Activated T-helper 17 cell treated with anti-CD3 and anti-CD28 coated beads, Interleukin-2, amount 50 U/mL, for 72 hours (primary cell): Measurements from ENCODE around the gene ADAT3. TPM values are rescaled to one million over a fixed set of nuclear protein-coding genes. Genes with fewer than 3 reads are reported as not detected.

ENCODE experiments used
- ATAC-seq: fragments of 150-1000 bp; cut with Tn5 transposase; replicated peaks from 2 replicates; pipeline ENCODE4 v1.10.0; 2021; ENCODE audit warnings: mild to moderate bottlenecking, moderate library complexity
- H3K27ac Mint-ChIP-seq: one replicate; pipeline ENCODE4 v1.8.0; 2022; ENCODE audit warnings: mixed read lengths
- H3K27me3 Mint-ChIP-seq: one replicate; pipeline ENCODE4 v1.8.0; 2022; ENCODE audit warnings: mixed read lengths
- H3K36me3 Mint-ChIP-seq: one replicate; pipeline ENCODE4 v1.8.0; 2022; ENCODE audit warnings: low read depth, mild to moderate bottlenecking, mixed read lengths
- H3K4me1 Mint-ChIP-seq: one replicate; pipeline ENCODE4 v1.8.0; 2022; ENCODE audit warnings: mixed read lengths
- H3K4me3 Mint-ChIP-seq: one replicate; pipeline ENCODE4 v1.8.0; 2022; ENCODE audit warnings: mild to moderate bottlenecking, mixed read lengths
- H3K9me3 Mint-ChIP-seq: one replicate; pipeline ENCODE4 v1.8.0; 2022; ENCODE audit warnings: mixed read lengths
- total RNA-seq, 2 donors: library from RNA; stranded (reverse); gene quantifications; one replicate each; pipeline ENCODE4 v1.2.3, GENCODE V29; 2022

Gene ADAT3
- total RNA-seq, 2 donors from 2014 or later, result 11.6 to 12.2 TPM

DNA sequence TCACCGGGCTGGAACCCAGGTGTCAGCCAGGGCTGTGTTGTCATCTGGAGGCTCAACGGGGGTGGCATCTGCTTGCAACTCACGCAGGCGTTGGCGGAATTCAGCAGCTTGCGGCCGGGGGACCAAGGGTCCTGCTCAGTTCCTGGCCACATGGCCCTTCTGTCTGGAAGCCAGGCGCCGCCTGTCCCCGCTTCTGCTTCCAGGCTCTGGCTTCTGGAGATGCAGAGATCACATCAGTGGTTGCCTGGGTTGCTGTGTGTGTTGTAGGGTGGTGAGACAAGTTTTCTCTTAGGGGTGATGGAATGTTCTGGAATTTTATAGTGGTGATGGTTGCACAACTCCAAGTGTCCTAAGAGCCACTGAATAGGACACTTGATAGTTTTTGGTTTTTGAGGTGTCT is 5.0 kb downstream of the ADAT3 start:
- H3K27me3 Mint-ChIP-seq, result no peaks in the 10 kb centered on the region
- H3K4me1 Mint-ChIP-seq, result no peaks in the 10 kb centered on the region
- ATAC-seq, result no peak
- peaks cover 15% of the 10 kb centered on the region for H3K36me3 Mint-ChIP-seq
- H3K9me3 Mint-ChIP-seq, result no peaks in the 10 kb centered on the region
- no peak overlapping the region for H3K4me3 Mint-ChIP-seq
- H3K27ac Mint-ChIP-seq, result no peak overlapping the region

DNA sequence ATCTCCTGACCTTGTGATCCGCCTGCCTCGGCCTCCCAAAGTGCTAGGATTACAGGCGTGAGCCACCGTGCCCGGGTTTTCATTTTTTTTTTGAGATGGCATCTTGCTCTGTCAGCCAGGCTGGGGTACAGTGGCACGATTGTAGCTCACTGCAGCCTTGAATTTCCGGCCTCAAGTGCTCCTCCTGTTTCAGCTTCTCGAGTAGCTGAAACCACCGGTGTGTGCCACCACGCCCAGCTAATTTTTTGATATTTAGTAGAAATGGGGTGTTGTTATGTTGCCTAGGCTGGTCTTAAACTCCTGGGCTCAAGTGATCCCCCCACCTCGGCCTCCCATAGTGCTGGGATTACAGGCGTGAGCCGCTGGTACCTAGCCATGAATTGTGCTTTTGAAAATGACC is 5.9 kb downstream of the ADAT3 start:
- Mint-ChIP-seq H3K36me3 (peaks cover 6% of the 10 kb centered on the region), H3K9me3 (no peaks in the 10 kb centered on the region), H3K27me3 (no peaks in the 10 kb centered on the region), H3K4me1 (no peaks in the 10 kb centered on the region), H3K27ac (no peak overlapping the region), H3K4me3 (no peak overlapping the region)
- ATAC-seq, result no peak

DNA sequence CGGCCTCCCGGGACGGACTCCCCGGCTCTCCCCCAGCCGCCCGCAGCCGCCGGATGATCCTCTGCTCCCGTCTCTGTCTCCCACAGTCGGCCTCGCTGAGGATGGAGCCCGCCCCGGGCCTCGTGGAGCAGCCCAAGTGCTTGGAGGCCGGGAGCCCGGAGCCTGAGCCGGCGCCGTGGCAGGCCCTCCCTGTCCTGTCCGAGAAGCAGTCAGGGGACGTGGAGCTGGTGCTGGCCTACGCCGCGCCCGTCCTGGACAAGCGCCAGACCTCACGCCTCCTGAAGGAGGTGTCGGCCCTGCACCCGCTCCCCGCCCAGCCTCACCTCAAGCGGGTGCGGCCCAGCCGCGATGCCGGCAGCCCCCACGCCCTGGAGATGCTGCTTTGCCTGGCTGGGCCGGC is 6.8 kb downstream of the ADAT3 start:
- H3K36me3 Mint-ChIP-seq, result peaks cover 6% of the 10 kb centered on the region
- H3K9me3 Mint-ChIP-seq, result no peaks in the 10 kb centered on the region
- ATAC-seq, result no peak
- H3K4me3 Mint-ChIP-seq, result no peak overlapping the region
- H3K4me1 Mint-ChIP-seq, result no peaks in the 10 kb centered on the region
- no peak overlapping the region for H3K27ac Mint-ChIP-seq
- H3K27me3 Mint-ChIP-seq, result no peaks in the 10 kb centered on the region

DNA sequence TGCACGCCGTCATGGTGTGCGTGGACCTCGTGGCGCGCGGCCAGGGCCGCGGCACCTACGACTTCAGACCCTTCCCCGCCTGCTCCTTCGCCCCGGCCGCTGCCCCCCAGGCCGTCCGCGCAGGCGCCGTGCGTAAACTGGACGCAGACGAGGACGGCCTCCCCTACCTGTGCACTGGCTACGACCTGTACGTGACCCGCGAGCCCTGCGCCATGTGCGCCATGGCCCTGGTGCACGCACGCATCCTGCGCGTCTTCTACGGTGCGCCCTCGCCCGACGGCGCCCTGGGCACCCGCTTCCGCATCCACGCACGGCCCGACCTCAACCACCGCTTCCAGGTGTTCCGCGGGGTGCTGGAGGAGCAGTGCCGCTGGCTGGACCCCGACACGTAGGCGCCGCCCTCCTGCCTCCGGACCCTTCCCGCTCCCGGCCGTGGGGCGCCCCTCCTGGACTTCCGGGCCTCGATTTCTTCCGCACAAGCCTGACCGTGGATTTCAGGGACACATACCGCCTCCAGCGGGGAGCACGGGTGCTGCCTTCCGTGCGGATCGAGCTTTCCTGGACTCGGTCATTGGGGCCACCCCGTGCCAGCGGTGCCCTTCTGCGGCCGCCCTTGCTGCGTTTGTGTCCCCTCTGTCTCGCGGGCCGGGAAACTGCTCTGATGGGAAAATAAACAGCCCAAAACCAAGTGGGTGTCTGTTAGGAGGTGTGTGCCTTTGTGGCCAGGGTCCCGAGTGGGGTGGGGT is 7.7 kb downstream of the ADAT3 start:
- Mint-ChIP-seq H3K9me3 (no peaks in the 10 kb centered on the region), H3K36me3 (peaks cover 13% of the 10 kb centered on the region), H3K4me1 (no peaks in the 10 kb centered on the region), H3K4me3 (no peak overlapping the region), H3K27ac (no peak overlapping the region), H3K27me3 (no peaks in the 10 kb centered on the region)
- no peak for ATAC-seq

GRCh38 chr19:1913781-1914577 is 8.8 kb downstream of the ADAT3 start:
- H3K27me3 Mint-ChIP-seq, result no peaks in the 10 kb centered on the region
- no peaks in the 10 kb centered on the region for H3K4me1 Mint-ChIP-seq
- no peak for ATAC-seq
- H3K4me3 Mint-ChIP-seq, result no peak overlapping the region
- H3K36me3 Mint-ChIP-seq, result peaks cover 23% of the 10 kb centered on the region
- H3K27ac Mint-ChIP-seq, result no peak overlapping the region
- H3K9me3 Mint-ChIP-seq, result no peaks in the 10 kb centered on the region

DNA sequence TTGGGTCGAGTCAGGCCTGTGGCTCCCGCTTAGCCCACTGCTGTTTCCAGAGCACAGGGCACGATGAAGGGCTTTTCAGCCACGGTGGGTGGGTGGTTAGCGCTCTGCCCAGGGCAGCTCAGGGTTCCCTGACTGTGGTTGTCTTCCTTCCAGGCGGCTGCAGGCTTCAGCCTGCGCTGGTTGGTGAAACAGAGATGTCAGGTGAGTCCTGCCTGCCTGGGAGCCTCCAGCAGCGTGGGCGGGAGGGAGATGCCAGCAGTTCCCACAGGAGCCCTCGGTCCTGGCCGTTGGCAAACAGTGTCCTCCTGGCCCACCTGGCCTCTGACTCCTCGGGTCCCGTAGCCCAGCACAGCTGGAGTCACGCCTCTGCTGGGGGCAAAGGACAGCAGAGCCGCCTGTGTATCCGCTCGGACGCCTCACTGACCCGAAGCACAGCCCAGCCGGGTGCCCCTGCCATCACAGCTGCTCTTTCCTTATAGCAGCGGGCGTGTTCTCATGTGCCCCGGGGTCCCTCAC is 9.7 kb downstream of the ADAT3 start:
- no peaks in the 10 kb centered on the region for H3K9me3 Mint-ChIP-seq
- no peak overlapping the region for H3K27ac Mint-ChIP-seq
- ATAC-seq, result no peak
- H3K27me3 Mint-ChIP-seq, result no peaks in the 10 kb centered on the region
- H3K4me1 Mint-ChIP-seq, result no peaks in the 10 kb centered on the region
- peaks cover 24% of the 10 kb centered on the region for H3K36me3 Mint-ChIP-seq
- no peak overlapping the region for H3K4me3 Mint-ChIP-seq

DNA sequence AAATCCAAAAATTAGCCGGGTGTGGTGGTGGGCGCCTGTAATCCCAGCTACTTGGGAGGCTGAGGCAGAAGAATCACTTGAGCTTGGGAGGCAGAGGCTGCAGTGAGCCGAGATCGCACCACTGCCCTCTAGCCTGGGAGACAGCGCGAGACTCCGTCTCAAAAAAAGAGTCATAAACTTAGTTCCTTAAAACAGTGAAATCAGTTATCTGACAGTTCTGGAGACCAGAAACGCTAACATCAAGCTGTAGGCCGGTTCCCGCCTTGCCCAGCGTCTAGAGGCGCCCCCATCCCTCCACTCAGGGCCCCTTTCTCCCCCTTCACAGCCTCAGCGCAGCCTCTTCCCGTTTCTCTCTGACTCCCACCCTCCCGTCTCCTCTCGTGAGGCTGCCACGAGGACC is 11.9 kb downstream of the ADAT3 start:
- no peak overlapping the region for H3K27ac Mint-ChIP-seq
- ATAC-seq, result no peak
- H3K4me1 Mint-ChIP-seq, result no peaks in the 10 kb centered on the region
- no peak overlapping the region for H3K4me3 Mint-ChIP-seq
- peaks cover 35% of the 10 kb centered on the region for H3K36me3 Mint-ChIP-seq
- no peaks in the 10 kb centered on the region for H3K27me3 Mint-ChIP-seq
- no peaks in the 10 kb centered on the region for H3K9me3 Mint-ChIP-seq

GRCh38 chr19:1917926-1918325 is 12.7 kb downstream of the ADAT3 start:
- H3K27ac Mint-ChIP-seq, result no peak overlapping the region
- H3K36me3 Mint-ChIP-seq, result peaks cover 35% of the 10 kb centered on the region
- no peaks in the 10 kb centered on the region for H3K9me3 Mint-ChIP-seq
- no peak for ATAC-seq
- no peaks in the 10 kb centered on the region for H3K4me1 Mint-ChIP-seq
- H3K27me3 Mint-ChIP-seq, result no peaks in the 10 kb centered on the region
- H3K4me3 Mint-ChIP-seq, result no peak overlapping the region

GRCh38 chr19:1918975-1919374 is 13.8 kb downstream of the ADAT3 start:
- no peak overlapping the region for H3K27ac Mint-ChIP-seq
- H3K27me3 Mint-ChIP-seq, result no peaks in the 10 kb centered on the region
- no peak overlapping the region for H3K4me3 Mint-ChIP-seq
- H3K4me1 Mint-ChIP-seq, result no peaks in the 10 kb centered on the region
- ATAC-seq, result no peak
- no peaks in the 10 kb centered on the region for H3K9me3 Mint-ChIP-seq
- H3K36me3 Mint-ChIP-seq, result peaks cover 35% of the 10 kb centered on the region

GRCh38 chr19:1920644-1921043 is 15.4 kb downstream of the ADAT3 start:
- no peaks in the 10 kb centered on the region for H3K27me3 Mint-ChIP-seq
- no peak overlapping the region for H3K27ac Mint-ChIP-seq
- H3K4me3 Mint-ChIP-seq, result no peak overlapping the region
- ATAC-seq, result no peak
- no peaks in the 10 kb centered on the region for H3K4me1 Mint-ChIP-seq
- H3K36me3 Mint-ChIP-seq, result peaks cover 35% of the 10 kb centered on the region
- no peaks in the 10 kb centered on the region for H3K9me3 Mint-ChIP-seq

DNA sequence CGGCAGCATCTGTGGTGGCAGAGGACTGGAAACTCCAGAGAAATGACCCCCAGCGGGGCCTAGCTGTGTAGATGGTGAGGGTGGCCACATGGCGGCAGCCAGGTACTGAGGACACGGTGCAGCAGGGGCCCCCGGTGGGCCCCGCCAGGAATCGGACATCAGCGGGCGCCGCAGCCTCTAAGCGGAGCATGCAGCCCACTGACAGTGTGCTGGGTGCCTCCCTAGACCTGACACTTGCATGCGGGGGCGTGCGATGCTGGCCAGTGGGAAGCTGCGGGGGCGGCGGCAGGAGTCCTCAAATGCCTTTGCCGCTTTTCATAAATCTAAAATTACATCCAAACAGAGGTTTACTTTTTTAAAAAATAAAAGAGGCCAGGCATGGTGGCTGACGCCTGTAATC is 16.1 kb downstream of the ADAT3 start:
- no peak for ATAC-seq
- Mint-ChIP-seq H3K27me3 (no peaks in the 10 kb centered on the region), H3K9me3 (no peaks in the 10 kb centered on the region), H3K36me3 (peaks cover 35% of the 10 kb centered on the region), H3K4me3 (no peak overlapping the region), H3K4me1 (no peaks in the 10 kb centered on the region), H3K27ac (no peak overlapping the region)

- H3K9me3 Mint-ChIP-seq, result no peaks in the 10 kb centered on the region
- no peak overlapping the region for H3K27ac Mint-ChIP-seq
- H3K4me1 Mint-ChIP-seq, result no peaks in the 10 kb centered on the region
- peaks cover 35% of the 10 kb centered on the region for H3K36me3 Mint-ChIP-seq
- no peaks in the 10 kb centered on the region for H3K27me3 Mint-ChIP-seq
- ATAC-seq, result no peak
- no peak overlapping the region for H3K4me3 Mint-ChIP-seq
Observed at GRCh38 chr19:1921825-1922224, 16.6 kb downstream of the ADAT3 start.

GRCh38 chr19:1922803-1923202 is 17.6 kb downstream of the ADAT3 start:
- H3K27me3 Mint-ChIP-seq, result no peaks in the 10 kb centered on the region
- H3K27ac Mint-ChIP-seq, result peak overlapping the region; percentile 65
- peaks cover 28% of the 10 kb centered on the region for H3K36me3 Mint-ChIP-seq
- ATAC-seq, result no peak
- H3K9me3 Mint-ChIP-seq, result no peaks in the 10 kb centered on the region
- peak overlapping the region; percentile 52 for H3K4me3 Mint-ChIP-seq
- peaks cover 5% of the 10 kb centered on the region for H3K4me1 Mint-ChIP-seq

GRCh38 chr19:1923319-1923718 is 18.1 kb downstream of the ADAT3 start:
- H3K4me1 Mint-ChIP-seq, result peaks cover 8% of the 10 kb centered on the region
- peaks cover 24% of the 10 kb centered on the region for H3K36me3 Mint-ChIP-seq
- ATAC-seq, result peak; percentile 96
- H3K27me3 Mint-ChIP-seq, result no peaks in the 10 kb centered on the region
- peak overlapping the region; percentile 52 for H3K4me3 Mint-ChIP-seq
- H3K9me3 Mint-ChIP-seq, result no peaks in the 10 kb centered on the region
- peak overlapping the region; percentile 65 for H3K27ac Mint-ChIP-seq

DNA sequence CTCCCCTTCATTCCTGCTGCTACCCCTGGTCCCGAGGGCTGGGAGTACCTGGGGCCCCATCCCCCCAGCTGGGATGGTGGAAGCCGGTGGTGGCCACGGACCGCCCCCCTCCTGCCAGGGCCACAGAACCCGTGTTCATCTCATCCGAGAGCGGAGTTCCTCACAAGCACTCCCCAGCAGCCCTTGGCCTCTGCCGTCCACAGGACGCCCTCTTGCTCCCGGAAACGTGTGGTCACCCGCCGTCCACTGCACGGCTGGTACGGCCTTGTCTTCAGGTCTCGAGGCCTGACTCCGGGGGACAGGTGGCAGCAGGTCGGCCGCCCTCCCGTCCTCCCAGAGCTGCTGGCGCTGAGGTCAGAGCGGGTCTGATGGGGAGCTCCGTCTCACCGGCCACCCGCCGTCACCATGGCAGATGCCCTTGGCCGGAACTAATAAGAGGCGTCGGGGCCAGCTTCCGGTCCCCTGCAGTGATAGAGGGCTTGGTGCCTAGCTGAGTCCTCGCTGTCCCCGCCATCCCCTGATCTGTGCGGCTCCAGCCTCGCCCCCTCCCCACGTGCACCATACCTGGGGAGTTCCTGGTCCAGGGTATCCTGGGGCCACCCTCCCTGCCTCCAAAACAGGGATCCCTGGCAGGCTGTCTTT is 19.2 kb downstream of the ADAT3 start:
- Mint-ChIP-seq H3K9me3 (no peaks in the 10 kb centered on the region), H3K27me3 (no peaks in the 10 kb centered on the region), H3K36me3 (peaks cover 18% of the 10 kb centered on the region), H3K4me1 (peaks cover 8% of the 10 kb centered on the region), H3K4me3 (no peak overlapping the region), H3K27ac (no peak overlapping the region)
- no peak for ATAC-seq
